SU-DHL-6 (cell line): ENCODE data around the gene GHRH.

Experiments used
- EZH2phosphoT487 ChIP-seq: fragments of 200-600 bp; sonication (generic), shearing (Covaris generic); conservative IDR thresholded peaks from 2 replicates; pipeline ENCODE4 v1.6.1; 2018; ENCODE audit warnings: mild to moderate bottlenecking, antibody characterized with exemption, low read length, moderate library complexity, mixed read lengths
- TF ChIP-seq, protein P1 (sequence below): fragments of 200-600 bp; sonication (generic); IDR thresholded peaks from one replicate; pipeline ENCODE4 v1.5.1; 2017; ENCODE audit warnings: antibody characterized with exemption, mild to moderate bottlenecking, low read length, moderate library complexity; ENCODE audit not compliant: insufficient read depth, poor library complexity, severe bottlenecking

DNA sequence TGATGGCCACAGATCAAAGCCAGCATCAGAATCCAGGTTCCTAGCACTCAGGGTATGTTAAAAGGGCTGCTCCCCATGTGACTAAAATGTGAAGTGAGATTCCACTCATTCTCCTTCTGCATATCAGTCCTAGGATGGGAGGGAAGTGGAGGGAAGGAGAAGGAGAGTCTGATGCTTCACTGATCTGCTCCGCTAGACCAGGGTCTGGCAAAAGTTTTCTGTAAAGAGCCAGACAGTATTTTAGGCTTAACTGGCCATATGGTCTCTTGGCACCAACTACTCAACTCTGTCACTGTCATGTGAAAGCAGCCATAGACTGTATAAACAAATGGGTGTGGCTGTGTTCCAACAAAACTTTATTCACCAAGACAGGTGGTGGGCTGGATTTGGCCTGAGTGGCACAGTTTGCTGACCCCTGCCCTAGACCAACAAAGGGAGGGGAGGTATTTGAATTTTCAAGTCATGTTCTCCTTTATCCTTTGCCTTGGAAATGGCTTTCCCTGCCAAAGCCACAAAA lies 22.6 kb downstream of the GHRH start:
- TF ChIP-seq, protein P1, sequence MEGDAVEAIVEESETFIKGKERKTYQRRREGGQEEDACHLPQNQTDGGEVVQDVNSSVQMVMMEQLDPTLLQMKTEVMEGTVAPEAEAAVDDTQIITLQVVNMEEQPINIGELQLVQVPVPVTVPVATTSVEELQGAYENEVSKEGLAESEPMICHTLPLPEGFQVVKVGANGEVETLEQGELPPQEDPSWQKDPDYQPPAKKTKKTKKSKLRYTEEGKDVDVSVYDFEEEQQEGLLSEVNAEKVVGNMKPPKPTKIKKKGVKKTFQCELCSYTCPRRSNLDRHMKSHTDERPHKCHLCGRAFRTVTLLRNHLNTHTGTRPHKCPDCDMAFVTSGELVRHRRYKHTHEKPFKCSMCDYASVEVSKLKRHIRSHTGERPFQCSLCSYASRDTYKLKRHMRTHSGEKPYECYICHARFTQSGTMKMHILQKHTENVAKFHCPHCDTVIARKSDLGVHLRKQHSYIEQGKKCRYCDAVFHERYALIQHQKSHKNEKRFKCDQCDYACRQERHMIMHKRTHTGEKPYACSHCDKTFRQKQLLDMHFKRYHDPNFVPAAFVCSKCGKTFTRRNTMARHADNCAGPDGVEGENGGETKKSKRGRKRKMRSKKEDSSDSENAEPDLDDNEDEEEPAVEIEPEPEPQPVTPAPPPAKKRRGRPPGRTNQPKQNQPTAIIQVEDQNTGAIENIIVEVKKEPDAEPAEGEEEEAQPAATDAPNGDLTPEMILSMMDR = no peak
- no peak for TF ChIP-seq EZH2phosphoT487
